ENCODE data around the gene UXS1.

DNA sequence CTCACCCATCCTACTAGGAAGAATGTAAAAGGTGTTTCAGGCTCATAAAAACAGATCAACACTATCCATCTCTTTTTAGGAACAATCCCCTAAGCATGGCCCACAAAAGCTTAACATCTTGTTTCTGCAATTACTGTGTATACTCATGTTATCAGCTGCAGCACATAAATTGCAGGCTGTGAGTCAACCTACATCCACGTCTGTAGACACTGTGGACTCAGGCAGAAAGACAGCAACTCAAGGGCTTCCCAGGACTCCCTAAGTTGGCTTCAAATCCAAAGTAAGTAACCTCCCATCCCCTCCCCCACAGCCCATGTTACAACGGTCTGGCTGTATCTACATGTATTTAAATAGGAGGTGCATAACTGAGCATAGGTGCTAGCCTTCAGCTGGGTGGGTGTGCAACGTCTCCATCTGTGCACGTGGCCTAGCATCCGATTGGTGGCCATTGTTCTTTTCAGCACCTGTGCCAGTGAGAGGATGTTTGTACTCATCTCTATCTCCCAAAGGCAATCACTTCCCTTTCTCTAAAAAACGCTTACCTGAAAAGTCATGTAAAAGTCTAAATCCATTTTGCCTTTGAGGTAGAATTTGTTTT lies 30.1 kb downstream of the UXS1 start:
- TF ChIP-seq, protein P1, sequence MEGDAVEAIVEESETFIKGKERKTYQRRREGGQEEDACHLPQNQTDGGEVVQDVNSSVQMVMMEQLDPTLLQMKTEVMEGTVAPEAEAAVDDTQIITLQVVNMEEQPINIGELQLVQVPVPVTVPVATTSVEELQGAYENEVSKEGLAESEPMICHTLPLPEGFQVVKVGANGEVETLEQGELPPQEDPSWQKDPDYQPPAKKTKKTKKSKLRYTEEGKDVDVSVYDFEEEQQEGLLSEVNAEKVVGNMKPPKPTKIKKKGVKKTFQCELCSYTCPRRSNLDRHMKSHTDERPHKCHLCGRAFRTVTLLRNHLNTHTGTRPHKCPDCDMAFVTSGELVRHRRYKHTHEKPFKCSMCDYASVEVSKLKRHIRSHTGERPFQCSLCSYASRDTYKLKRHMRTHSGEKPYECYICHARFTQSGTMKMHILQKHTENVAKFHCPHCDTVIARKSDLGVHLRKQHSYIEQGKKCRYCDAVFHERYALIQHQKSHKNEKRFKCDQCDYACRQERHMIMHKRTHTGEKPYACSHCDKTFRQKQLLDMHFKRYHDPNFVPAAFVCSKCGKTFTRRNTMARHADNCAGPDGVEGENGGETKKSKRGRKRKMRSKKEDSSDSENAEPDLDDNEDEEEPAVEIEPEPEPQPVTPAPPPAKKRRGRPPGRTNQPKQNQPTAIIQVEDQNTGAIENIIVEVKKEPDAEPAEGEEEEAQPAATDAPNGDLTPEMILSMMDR (conservative IDR thresholded peaks at IDR 0.05; ENCODE audit: low read length), result no peak
- TF ChIP-seq EZH2phosphoT487 (IDR thresholded peaks at IDR 0.05; ENCODE audit: borderline replicate concordance, low read depth, low read length), result no peak
